Fibroblast of the conjunctiva (primary cell): ENCODE measurements around the gene SUFU.
"Not testable (repeated sequence)": the region's sequence is repeated elsewhere in the genome, so short reads cannot be mapped to it uniquely, and the experiment has no call there.

Experiments used
- DNase-seq: peaks from one replicate; pipeline ENCODE4 v3.0.0-alpha.2; 2010; ENCODE audit warnings: low read depth

SUFU gene

GRCh38 chr10:102503264-102504178, at the start of gene SUFU:
Gene SUFU (plus strand): TSS chr10:102503972. CDS start chr10:102504153, 181 bp downstream.
- peak; percentile 99 for DNase-seq

DNA sequence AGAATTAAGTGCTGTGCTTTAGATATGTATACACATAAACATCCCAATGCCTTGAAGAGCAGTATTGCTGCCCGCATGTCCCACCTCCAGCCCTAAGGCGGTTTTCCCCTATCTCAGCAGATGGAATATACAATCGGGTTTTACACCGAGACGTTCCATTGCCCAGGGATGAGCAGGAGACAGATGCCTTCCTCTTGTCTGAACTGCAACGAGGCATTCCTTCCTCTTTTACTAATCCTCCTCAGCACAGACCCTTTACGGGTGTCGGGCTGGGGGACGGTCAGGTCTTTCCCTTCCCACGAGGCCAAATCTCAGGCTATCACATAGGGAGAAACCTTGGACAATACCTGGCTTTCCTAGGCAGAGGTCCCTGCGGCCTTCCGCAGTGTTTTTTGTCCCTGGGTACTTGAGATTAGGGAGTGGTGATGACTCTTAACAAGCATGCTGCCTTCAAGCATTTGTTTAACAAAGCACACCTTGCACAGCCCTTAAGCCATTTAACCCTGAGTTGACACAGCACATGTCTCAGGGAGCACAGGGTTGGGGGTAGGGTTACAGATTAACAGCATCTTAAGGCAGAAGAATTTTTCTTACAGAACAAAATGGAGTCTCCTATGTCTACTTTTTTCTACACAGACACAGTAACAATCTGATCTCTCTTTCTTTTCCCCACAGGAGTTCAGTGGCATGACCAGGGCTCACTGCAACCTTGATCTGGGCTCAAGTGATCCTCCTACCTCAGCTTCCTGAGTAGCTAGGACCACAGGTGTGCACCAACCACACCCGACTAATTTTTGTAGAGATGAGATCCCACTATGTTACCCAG, 48.9 kb upstream of the SUFU start:
- not testable (repeated sequence) for DNase-seq

DNA sequence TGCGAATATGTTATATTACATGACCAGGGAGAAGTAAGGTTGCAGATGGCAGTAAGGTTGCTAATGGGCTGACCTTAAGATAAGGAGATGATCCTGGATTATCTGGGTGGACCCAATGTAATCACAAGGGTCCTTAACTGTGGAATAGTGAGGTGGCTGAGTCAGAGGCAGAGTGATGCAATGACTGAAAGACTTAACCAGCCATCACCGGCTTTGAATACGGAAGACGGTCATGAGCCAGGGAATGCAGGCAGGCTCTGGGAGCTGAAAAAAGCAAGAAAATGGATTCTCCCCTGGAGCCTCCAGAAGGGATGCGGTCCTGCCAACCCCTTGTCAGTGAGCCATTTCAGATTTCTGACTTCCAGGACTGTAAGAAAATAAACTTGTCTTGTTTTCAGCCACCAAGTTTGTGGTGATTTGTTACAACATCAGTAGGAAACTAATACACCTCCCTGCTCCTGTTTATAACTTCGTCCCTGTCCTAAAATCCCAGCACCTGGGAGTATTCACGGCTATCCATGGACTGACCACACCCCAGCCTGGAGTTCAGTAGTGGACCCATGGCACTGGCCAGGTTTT, 47.8 kb upstream of the SUFU start:
- DNase-seq = peak; percentile 85

- DNase-seq = no peak
Measured at GRCh38 chr10:102457591-102458150, 46.1 kb upstream of the SUFU start.

DNA sequence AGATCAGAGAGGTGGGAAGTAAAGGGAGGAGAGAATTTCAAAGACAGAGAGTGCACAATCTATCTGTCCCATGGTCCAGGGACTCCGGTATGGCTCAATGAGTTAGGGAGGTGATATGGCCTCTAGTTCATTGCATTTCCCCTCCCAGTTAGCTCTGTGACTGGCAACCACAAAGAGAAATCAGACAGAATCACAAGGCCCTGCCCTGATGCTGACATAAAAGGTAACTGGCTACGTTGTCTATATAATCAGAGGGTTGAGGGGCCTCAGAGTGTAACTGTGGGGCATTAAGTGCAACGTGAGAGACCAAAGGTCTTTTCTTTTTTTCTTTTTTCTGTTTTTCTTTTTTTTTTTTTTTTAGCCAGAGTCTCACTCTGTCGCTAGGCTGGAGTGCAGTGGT, 45.1 kb upstream of the SUFU start:
- DNase-seq = no peak

DNA sequence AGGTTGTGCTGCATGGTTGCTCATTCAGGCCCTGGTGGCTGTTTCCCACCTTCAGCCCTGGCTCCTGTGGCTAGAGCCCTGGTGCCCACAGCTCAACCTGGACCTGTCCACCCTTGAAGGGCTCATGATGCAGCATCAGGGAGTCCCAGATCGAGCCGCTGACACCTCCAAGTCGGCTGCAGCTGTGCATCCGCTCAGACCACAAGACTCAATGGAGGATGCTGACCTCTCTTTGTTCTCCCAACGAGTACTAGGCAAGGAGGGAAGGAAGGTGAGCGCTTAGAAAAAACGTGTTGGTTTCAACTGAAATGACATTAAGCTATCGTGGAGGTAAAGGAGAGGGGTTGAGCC, 43.0 kb upstream of the SUFU start:
- DNase-seq = no peak

GRCh38 chr10:102461187-102462054, 42.4 kb upstream of the SUFU start:
- DNase-seq = peak; percentile 54

DNA sequence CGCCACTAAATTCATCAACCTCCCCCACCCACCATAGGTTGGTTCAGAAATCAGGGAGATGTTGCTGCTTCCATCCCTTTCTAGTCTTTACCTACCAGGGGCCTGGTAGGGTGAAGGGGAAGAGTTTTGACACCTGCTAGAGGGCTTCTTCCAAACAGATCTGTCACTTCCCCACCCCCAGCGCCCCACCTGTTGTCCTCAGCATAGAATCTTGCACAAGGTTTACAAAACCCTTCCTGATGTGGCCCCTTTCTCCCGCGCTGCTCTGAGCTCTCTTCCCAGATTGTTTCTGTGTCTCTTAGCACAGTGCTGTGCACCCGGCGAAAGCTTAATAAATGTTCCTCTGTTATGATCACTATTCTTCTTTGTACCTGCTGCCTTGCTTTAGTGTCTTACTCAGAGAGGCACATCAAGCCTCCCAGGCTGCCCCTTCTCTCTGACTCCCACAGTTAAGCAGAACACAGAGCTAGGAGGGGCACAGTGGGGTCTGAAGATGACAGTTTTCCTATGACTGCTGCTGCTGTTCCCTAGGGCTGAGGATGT, 41.2 kb upstream of the SUFU start:
- DNase-seq = no peak

DNA sequence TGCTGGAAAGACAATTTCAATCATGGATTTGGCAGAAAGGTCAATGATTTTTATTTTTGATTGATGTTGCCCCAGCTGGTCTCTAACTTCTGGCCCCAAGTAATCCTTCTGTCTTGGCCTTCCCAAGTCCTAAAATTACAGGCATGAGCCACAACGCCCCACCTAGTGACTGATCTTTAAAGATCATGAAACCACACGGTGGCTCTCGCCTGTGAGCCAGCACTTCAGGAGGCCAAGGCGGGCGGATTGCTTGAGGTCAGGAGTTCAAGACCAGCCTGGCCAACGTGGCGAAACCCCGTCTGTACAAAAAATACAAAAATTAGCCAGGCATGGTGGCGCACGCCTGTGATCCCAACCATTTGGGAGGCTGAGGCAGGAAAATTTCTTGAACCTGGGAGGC, 39.8 kb upstream of the SUFU start:
- no peak for DNase-seq

GRCh38 chr10:102465466-102465865, 38.3 kb upstream of the SUFU start:
- no peak for DNase-seq

- no peak for DNase-seq
Measured at GRCh38 chr10:102467318-102467717, 36.5 kb upstream of the SUFU start.

- no peak for DNase-seq
Measured at GRCh38 chr10:102467971-102468438, 35.8 kb upstream of the SUFU start.

DNA sequence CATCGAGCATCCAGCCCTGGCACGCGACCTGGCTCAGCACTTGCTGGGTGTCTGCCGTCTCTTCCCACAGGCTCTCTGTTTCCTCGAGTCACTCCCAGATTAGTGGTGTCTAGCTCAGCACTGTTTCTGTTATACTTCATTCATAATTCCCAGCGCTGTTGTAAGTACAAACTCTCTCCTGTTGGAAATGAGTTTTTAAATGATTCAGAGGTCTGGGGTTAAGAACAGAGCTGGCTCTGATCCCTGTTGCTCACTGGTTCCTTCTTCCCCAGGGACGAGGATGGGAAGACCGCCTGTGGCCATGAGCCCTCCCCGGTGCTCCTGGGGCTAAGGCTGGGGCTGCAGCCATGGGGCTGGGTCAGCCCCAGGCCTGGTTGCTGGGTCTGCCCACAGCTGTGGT, 35.1 kb upstream of the SUFU start:
- no peak for DNase-seq

- DNase-seq = no peak
Measured at GRCh38 chr10:102470579-102471546, 32.9 kb upstream of the SUFU start.

- no peak for DNase-seq
Measured at GRCh38 chr10:102473445-102474331, 30.1 kb upstream of the SUFU start.

DNA sequence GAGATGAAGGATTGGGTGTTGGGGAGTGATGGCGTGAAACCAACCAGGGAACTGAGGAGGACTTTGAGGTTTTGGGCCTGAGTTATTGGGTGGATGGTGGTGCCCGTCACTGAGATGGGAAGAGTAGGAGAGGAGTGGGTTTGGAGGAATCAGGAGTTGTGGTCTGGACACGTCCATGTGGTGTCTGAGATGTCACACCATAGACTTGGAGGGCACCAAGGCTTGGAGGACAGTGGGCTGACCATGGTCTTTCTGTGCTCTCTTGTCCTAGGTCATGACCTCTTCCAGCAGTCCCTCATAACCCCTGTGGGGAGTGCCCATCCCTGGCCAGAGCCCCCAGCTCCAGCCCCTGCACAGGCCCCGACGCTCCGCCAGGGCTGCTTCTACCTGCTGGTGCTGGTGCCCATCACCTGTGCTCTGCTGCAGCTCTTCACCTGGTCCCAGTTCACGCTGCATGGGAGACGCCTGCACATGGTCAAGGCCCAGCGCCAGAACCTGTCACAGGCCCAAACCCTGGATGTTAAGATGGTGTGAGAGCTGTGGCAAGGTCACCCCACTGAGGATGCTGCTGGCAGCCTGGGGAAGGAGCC, 28.2 kb upstream of the SUFU start:
- DNase-seq = no peak

DNA sequence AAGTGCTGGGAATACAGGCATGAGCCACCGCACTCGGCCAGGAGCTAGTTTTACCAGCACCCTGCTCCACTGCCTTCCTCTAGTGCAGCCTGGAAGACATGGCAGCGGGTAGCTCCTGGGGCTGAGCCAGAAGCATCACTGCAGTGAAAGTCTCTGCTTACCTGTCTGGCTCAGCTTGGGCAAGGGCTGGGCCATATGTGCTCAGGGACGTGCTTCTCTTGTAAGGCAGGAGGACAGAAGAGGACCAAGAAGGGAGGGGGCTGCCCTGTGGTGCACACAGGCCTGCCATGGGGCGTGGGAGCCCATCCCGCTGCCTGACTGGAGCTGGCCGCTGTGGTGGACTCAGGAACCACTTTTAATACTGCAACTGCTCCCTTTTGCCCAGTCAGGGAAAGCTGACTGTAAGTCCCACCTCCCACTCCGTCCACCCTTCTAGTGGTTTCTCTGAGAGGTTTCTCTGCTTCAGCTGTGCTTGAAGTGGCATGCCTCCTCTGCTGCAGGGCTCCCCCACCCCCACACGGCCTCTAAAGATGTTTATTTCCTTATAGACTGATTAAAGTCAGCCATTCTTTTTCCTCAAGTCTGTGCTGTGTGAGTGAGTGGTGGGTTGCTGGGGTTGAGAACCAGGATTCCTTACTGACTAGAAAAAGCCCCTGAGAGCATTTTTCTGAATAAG, 27.2 kb upstream of the SUFU start:
- DNase-seq = no peak

GRCh38 chr10:102479651-102480050, 24.1 kb upstream of the SUFU start:
- DNase-seq = no peak
